ENCODE measurements around the gene CCDC167. TPM values are rescaled to one million over a fixed set of nuclear protein-coding genes. Genes with fewer than 3 reads are reported as not detected.
"Not testable (repeated sequence)": the region's sequence is repeated elsewhere in the genome, so short reads cannot be mapped to it uniquely, and the experiment has no call there.

Gene CCDC167
- total RNA-seq, 4 donors from 2014 or later, result 16.4 to 77.8 (median 41.6) TPM

DNA sequence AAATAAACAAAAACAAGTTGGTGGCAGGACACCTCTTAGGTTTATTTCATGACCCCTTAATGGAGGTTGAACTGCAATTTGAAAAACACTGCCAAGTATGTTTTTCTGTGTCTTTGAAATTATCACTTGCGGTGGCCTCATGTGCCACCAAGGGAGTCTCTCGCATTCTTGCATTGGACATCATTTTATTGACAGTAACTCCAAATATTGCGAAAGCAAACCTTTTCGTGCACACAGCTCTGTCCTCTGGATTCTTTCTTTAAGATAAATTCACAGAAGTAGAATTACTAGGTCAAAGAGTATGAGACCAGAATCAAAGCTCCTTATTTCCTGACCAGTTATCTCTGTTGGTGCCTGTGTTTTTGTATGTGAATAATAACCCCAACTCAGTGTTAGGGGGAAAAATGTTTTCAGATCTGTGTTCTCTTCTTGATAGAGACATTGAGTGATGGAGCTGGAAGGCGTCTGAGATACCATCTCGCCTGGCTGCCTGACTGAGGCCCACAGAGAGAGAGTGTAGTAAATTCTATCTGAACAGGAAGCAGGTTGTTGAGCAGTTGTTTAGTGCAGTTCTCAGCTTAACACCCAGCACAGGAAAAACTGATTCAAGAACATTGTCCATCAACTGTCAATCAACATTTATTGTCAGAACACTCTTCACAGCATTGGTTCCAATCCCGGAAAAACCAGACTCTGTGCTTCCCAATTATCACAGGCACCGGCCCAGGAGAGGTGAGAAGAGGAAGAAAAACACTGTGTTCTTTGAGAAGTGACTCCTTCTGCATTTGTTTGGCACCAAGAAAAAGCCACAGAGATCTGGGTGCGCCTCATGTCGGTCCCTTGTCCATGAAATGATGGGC lies 2.2 kb upstream of the CCDC167 start:
- peak overlapping the region in 2 of 4 donors; percentile 51 to 76 for H3K27ac ChIP-seq
- TF ChIP-seq CTCF (IDR thresholded peaks at IDR 0.05), result no peak
- TF ChIP-seq POLR2A (IDR thresholded peaks at IDR 0.05), result no peak

DNA sequence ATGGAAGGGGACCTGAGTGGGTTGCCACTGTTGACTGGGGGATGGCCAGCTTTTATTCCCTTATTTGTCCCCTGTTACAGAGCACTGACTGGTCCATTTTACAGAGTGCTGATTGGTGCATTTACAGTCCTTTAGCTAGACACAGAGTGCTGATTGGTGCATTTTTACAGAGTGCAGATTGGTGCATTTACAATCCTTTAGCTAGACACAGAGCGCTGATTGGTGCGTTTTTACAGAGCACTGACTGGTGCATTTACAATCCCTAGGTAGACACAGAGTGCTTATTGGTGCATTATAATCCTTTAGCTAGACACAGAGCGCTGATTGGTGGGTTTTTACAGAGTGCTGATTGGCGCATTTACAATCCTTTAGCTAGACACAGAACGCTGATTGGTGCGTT lies 1.2 kb upstream of the CCDC167 start:
- 93 to 94% methylated on average over 3 to 6 of the region's 6 CpGs for WGBS, 2 donors
- H3K9me3 ChIP-seq; H3K36me3 ChIP-seq; intact Hi-C loops (cut with DNase I); H3K4me3 ChIP-seq; H3K27ac ChIP-seq; H3K27me3 ChIP-seq; DNase-seq: not testable (repeated sequence)
- peaks cover 5 to 12% (median 7%) of the 10 kb centered on the region in 3 donors for H3K4me1 ChIP-seq

More for the DNA sequence above, 2.2 kb upstream of the CCDC167 start:
- Histone ChIP-seq H3K36me3 (no peaks in the 10 kb centered on the region), H3K9me3 (no peaks in the 10 kb centered on the region), H3K4me1 (peaks cover 5 to 12% (median 7%) of the 10 kb centered on the region in 3 donors), H3K4me3 (no peak overlapping the region), H3K27me3 (no peaks in the 10 kb centered on the region)
- DNase-seq, result no peak
- WGBS, 2 donors, result 57 to 80% methylated on average over 9 to 10 of the region's 10 CpGs
- intact Hi-C loops (cut with DNase I), result no loop called here

DNA sequence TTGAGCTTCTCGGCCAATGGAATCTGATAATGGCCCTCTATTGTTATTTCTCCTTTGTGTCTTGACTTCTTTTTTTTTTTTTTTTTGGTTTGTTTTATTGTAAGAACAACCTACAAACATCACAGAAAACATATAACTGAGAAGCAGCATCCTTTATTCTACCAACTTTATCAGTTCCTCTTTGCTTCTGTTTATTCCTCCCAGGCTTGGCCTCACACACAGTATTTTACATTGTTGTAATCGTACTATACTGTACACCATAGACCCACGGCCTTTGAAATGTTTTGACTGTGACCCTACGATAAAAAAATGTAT lies 558 bp upstream of the CCDC167 start:
- TF ChIP-seq CTCF (IDR thresholded peaks at IDR 0.05) (no peak), POLR2A (IDR thresholded peaks at IDR 0.05) (no peak)
- no peaks in the 10 kb centered on the region for H3K36me3 ChIP-seq
- peak overlapping the region; percentile 46 to 79 (median 73) for H3K4me3 ChIP-seq
- no peaks in the 10 kb centered on the region for H3K9me3 ChIP-seq
- DNase-seq, result no peak
- intact Hi-C loops (cut with DNase I), result no loop called here
- H3K4me1 ChIP-seq, result peaks cover 5 to 12% (median 7%) of the 10 kb centered on the region in 3 donors
- WGBS, 2 donors, result 64 to 74% methylated on average over 4 of the region's 4 CpGs
- peak overlapping the region in 2 of 4 donors; percentile 75 to 82 for H3K27ac ChIP-seq
- no peaks in the 10 kb centered on the region for H3K27me3 ChIP-seq

DNA sequence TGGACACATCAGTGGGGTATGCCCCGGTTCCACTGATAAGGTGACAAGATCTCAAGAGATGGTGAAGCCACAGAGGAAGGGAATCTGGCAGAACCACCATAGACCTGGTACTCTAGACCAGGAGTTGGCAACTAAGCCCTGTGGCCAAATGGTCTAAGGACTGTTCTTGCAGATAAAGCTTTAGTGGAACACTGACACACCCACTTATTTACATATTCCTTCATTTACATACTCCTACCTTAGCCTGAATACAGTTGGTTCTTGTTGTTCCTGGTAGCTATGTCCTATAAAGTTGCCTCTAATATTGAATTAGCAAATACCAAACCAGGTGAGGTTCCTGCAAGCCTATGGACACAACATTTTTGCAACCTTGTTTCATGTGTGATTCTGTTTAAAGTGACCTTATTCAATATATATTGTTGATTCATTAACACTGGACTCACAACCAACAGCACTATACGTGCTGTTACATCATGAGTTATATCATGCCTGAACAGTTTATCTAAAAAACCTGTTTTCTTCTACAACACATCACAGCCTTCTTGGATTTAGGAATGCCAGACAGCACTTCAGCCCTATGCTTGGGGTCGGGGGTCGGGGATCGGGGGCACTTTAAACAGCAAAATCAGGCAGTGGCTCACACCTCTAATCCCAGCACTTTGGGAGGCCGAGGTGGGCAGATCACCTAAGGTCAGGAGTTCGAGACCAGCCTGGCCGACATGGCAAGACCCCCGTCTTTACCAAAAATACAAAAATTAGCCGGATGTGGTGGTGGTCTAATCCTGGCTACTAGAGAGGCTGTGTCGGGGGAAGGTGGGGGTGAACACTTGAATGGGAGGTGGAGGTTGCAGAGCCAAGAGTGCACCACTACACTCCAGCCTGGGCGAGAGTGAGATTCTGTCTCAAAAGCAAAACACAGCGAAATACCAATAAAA lies 2.5 kb downstream of the CCDC167 start:
- intact Hi-C loops (cut with DNase I), result no loop called here
- TF ChIP-seq CTCF (IDR thresholded peaks at IDR 0.05) (no peak), POLR2A (IDR thresholded peaks at IDR 0.05) (peak in 1 of 4 donors; percentile 20)
- Histone ChIP-seq H3K4me3 (no peak overlapping the region), H3K4me1 (peaks cover 12 to 26% (median 14%) of the 10 kb centered on the region in 3 donors), H3K27me3 (no peaks in the 10 kb centered on the region), H3K27ac (no peak overlapping the region), H3K36me3 (no peaks in the 10 kb centered on the region), H3K9me3 (no peaks in the 10 kb centered on the region)
- 83 to 87% methylated on average over 7 to 9 of the region's 13 CpGs for WGBS, 2 donors
- no peak for DNase-seq

- DNase-seq, result no peak
- peaks cover 12 to 36% (median 14%) of the 10 kb centered on the region in 3 donors for H3K4me1 ChIP-seq
- no peaks in the 10 kb centered on the region for H3K9me3 ChIP-seq
- no peaks in the 10 kb centered on the region for H3K27me3 ChIP-seq
- H3K36me3 ChIP-seq, result no peaks in the 10 kb centered on the region
- H3K4me3 ChIP-seq, result no peak overlapping the region
- 91 to 93% methylated on average over 4 of the region's 4 CpGs for WGBS, 2 donors
- no peak overlapping the region for H3K27ac ChIP-seq
- intact Hi-C loops (cut with DNase I), result no loop called here
- no peak for TF ChIP-seq CTCF (IDR thresholded peaks at IDR 0.05)
- no peak for TF ChIP-seq POLR2A (IDR thresholded peaks at IDR 0.05)
Observed at GRCh38 chr6:37495244-37495934, 4.3 kb downstream of the CCDC167 start.

Measured in esophagus squamous epithelium (tissue), 5 donors.